Stomach (tissue), 4 donors: ENCODE measurements around the gene ANKRD44.

ENCODE experiments used
- CTCF ChIP-seq, 7 experiments: fragments of 450-650 bp in 4 of 7; fragments of 200-600 bp in 3 of 7; sonication (generic) in 3 of 7; IDR thresholded peaks; one replicate each; pipeline ENCODE4 v1.5.1; 2016 to 2019; ENCODE audit warnings: antibody characterized with exemption in 7 of 7, control low read depth in 2 of 7, mild to moderate bottlenecking in 1 of 7
- POLR2A ChIP-seq, 4 donors: fragments of 450-650 bp; IDR thresholded peaks; one replicate each; pipeline ENCODE4 v1.6.1; 2016; ENCODE audit warnings: antibody characterized with exemption in 4 of 4, control low read depth in 2 of 4, mild to moderate bottlenecking in 1 of 4, moderate library complexity in 1 of 4
- POLR2AphosphoS5 ChIP-seq, 3 donors: sonication (generic); formaldehyde crosslinking; IDR thresholded peaks; one replicate each; pipeline ENCODE4 v1.6.1; 2016; ENCODE audit warnings: antibody characterized with exemption in 3 of 3

GRCh38 chr2:197248001-197248401 is 62.6 kb downstream of the ANKRD44 start:
- TF ChIP-seq POLR2AphosphoS5 (IDR thresholded peaks at IDR 0.05), result no peak
- no peak for TF ChIP-seq CTCF (IDR thresholded peaks at IDR 0.05)
- TF ChIP-seq POLR2A (IDR thresholded peaks at IDR 0.05), result no peak
